ENCODE data around the gene KHSRP. TPM values are rescaled to one million over a fixed set of nuclear protein-coding genes. Genes with fewer than 3 reads are reported as not detected.

KHSRP gene
- total RNA-seq, 2 donors from 2014 or later: 210 to 433 TPM

DNA sequence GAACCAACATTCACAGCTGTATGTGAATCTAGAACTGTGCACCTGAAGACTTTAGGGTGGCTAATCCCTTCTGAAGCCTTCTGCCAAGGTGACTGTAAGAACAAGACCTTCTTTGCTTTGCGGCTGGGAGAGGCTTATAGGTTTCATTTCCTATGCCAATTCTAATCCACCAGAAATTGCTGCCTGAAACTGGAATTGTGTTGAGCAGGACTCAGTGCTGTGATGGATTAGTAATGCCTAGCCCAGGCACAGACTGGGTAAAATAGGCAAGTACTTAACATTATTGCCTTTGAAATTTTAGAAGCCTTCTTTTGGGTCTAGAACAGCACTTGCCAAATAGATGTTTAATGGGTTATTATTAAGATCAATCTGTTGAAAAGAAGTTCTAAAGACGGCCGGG, 23.4 kb upstream of the KHSRP start:
- no peaks in the 10 kb centered on the region for H3K36me3 ChIP-seq

DNA sequence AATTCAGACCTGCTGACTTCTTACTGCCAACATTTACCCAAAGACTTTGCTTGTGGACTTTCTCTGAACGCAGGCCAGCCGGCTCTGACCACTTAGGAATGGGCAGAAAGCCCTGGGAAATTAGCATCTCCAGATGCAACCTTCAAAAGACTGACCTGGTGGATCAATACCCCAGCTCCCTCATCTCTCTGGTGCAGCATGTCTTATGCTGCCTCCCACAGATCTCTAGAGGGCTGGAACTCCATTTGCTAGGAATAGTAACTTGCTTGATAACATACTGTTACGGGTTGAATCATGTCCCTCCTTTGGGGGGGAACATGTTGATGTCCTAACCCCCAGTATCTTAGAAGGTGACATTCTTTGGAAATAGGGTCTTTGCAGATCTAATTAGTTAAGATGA, 21.8 kb upstream of the KHSRP start:
- H3K4me3 ChIP-seq: no peak overlapping the region
- DNase-seq: no peak
- no peak overlapping the region for H3K27ac ChIP-seq
- no peaks in the 10 kb centered on the region for H3K4me1 ChIP-seq
- H3K9ac ChIP-seq (ENCODE audit: low read depth in 2 of 2, low read length in 2 of 2): no peak overlapping the region
- no peaks in the 10 kb centered on the region for H3K27me3 ChIP-seq
- no peaks in the 10 kb centered on the region for H3K36me3 ChIP-seq
- no peaks in the 10 kb centered on the region for H3K9me3 ChIP-seq
- TF ChIP-seq, protein P1, sequence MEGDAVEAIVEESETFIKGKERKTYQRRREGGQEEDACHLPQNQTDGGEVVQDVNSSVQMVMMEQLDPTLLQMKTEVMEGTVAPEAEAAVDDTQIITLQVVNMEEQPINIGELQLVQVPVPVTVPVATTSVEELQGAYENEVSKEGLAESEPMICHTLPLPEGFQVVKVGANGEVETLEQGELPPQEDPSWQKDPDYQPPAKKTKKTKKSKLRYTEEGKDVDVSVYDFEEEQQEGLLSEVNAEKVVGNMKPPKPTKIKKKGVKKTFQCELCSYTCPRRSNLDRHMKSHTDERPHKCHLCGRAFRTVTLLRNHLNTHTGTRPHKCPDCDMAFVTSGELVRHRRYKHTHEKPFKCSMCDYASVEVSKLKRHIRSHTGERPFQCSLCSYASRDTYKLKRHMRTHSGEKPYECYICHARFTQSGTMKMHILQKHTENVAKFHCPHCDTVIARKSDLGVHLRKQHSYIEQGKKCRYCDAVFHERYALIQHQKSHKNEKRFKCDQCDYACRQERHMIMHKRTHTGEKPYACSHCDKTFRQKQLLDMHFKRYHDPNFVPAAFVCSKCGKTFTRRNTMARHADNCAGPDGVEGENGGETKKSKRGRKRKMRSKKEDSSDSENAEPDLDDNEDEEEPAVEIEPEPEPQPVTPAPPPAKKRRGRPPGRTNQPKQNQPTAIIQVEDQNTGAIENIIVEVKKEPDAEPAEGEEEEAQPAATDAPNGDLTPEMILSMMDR (IDR thresholded peaks at IDR 0.05): no peak
- intact Hi-C loops (cut with DNase I): no loop called here

More for the DNA sequence above, 23.4 kb upstream of the KHSRP start:
- Histone ChIP-seq H3K4me1 (no peaks in the 10 kb centered on the region), H3K9me3 (no peaks in the 10 kb centered on the region), H3K27me3 (no peaks in the 10 kb centered on the region), H3K9ac (ENCODE audit: low read depth in 2 of 2, low read length in 2 of 2) (no peak overlapping the region), H3K4me3 (no peak overlapping the region), H3K27ac (no peak overlapping the region)
- TF ChIP-seq, protein P1 (IDR thresholded peaks at IDR 0.05): no peak
- intact Hi-C loops (cut with DNase I): no loop called here
- DNase-seq: no peak

DNA sequence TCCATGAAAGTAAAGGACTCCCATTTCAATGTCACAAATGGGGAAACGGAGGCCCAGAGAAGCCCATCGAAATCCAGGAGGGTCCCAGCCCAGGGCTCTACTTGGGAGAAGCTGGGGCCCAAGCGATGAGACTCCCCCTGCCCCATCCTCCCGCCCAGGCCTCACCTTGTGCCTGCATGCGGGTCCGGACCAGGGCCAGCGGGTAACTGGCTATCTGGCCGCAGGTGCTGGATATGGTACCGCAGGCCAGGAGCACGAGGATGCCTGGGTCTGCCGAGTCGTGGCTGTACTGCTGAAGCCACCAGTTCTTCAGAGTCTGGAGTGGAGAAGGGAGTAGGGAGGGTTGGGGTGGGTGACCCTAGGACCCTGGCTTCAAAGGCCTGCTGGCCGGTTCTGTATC, 19.4 kb upstream of the KHSRP start:
- no peak for DNase-seq
- TF ChIP-seq, protein P1 (IDR thresholded peaks at IDR 0.05): no peak
- Histone ChIP-seq H3K4me3 (no peak overlapping the region), H3K9me3 (no peaks in the 10 kb centered on the region), H3K4me1 (no peaks in the 10 kb centered on the region), H3K36me3 (no peaks in the 10 kb centered on the region), H3K27me3 (no peaks in the 10 kb centered on the region), H3K9ac (ENCODE audit: low read depth in 2 of 2, low read length in 2 of 2) (no peak overlapping the region), H3K27ac (no peak overlapping the region)
- intact Hi-C loops (cut with DNase I): no loop called here

DNA sequence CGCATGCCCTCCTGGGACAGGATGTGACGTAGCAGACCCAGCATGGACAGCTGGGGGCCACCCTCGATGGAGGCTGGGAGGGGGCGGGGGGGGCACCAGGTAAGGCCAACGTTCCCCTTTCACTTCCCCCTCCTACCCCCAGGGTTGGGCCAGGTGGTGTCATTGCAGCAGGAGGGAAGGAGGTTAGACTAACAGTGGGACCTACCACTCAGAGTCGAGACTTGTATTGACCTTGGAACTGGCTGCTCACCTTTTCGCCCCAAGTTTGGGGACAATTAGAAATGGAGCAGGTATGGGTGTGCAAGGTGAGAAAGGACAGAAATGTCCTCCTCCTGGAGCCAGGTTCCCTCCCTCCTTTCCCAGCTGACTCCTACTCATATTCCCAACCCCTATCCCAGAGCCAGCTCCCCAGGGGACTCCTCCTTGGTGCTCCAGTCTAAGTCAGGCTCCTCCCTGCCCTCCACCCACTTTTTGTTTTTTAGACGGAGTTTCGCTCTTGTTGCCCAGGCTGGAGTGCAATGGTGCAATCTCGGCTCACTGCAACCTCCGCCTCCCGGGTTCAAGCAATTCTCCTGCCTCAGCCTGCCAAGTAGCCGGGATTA, 17.6 kb upstream of the KHSRP start:
- Histone ChIP-seq H3K9me3 (no peaks in the 10 kb centered on the region), H3K9ac (ENCODE audit: low read depth in 2 of 2, low read length in 2 of 2) (no peak overlapping the region), H3K27ac (no peak overlapping the region), H3K36me3 (no peaks in the 10 kb centered on the region), H3K27me3 (no peaks in the 10 kb centered on the region), H3K4me1 (no peaks in the 10 kb centered on the region), H3K4me3 (no peak overlapping the region)
- TF ChIP-seq, protein P1 (IDR thresholded peaks at IDR 0.05): no peak
- intact Hi-C loops (cut with DNase I): no loop called here
- DNase-seq: no peak

DNA sequence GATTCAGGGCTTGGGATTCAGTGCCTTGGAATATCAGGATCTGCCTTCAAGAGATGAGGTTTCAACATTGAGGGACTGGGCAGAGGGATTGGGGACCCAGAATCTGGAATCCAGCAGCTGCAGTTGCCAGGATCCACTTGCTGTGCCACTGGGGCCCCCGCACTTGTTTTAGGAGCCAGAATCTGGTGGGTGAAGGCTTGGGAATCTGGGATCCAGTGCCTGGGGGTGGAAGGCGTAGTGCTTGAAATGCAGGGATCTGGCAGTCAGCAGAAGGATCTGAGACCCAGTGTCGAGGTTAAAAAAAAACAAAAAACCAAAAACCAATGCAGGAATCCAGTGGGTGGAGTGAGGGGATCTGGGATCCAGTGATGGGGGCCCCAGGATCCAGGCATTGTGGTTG, 16.3 kb upstream of the KHSRP start:
- TF ChIP-seq, protein P1 (IDR thresholded peaks at IDR 0.05): no peak
- H3K27ac ChIP-seq: no peak overlapping the region
- no peak overlapping the region for H3K9ac ChIP-seq (ENCODE audit: low read depth in 2 of 2, low read length in 2 of 2)
- H3K36me3 ChIP-seq: no peaks in the 10 kb centered on the region
- H3K9me3 ChIP-seq: no peaks in the 10 kb centered on the region
- DNase-seq: no peak
- no peaks in the 10 kb centered on the region for H3K4me1 ChIP-seq
- intact Hi-C loops (cut with DNase I): no loop called here
- H3K27me3 ChIP-seq: no peaks in the 10 kb centered on the region
- no peak overlapping the region for H3K4me3 ChIP-seq
